ENCODE data around the gene OPCML. TPM values are rescaled to one million over a fixed set of nuclear protein-coding genes. Genes with fewer than 3 reads are reported as not detected.

OPCML gene
- total RNA-seq, 1 donor, result under 0.01 TPM

DNA sequence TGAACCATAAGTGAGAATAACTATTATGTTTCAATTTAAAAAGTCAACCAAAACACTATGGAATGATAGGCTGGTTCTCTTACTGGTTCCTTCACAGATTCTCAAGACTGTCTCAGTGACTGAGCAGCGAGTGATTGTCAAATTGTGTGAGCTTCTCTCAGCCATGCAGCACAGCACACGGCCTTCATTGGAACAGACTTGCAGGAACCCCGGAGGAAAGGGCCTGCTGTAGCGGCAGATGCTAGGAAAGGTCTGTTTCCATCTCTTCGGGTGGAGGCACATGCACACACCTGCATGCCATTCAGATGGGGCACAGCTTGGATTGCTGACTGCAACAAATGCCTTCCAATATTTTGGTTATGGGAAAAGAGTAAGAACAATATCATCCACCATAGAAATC is 741.8 kb downstream of the OPCML start:
- Histone ChIP-seq H3K4me3 (ENCODE audit: low read length) (no peak overlapping the region), H3K9me3 (ENCODE audit: low read depth, low read length) (no peaks in the 10 kb centered on the region), H3K27me3 (ENCODE audit: insufficient read depth, low read length) (no peaks in the 10 kb centered on the region), H3K4me1 (ENCODE audit: insufficient read depth, low read length) (no peaks in the 10 kb centered on the region)

GRCh38 chr11:132788816-132789325 is 743.4 kb downstream of the OPCML start:
- Histone ChIP-seq H3K9me3 (ENCODE audit: low read depth, low read length) (no peaks in the 10 kb centered on the region), H3K4me1 (ENCODE audit: insufficient read depth, low read length) (no peaks in the 10 kb centered on the region), H3K4me3 (ENCODE audit: low read length) (no peak overlapping the region), H3K27me3 (ENCODE audit: insufficient read depth, low read length) (no peaks in the 10 kb centered on the region)

GRCh38 chr11:132785878-132786277 is 746.4 kb downstream of the OPCML start:
- Histone ChIP-seq H3K4me1 (ENCODE audit: insufficient read depth, low read length) (no peaks in the 10 kb centered on the region), H3K9me3 (ENCODE audit: low read depth, low read length) (no peaks in the 10 kb centered on the region), H3K27me3 (ENCODE audit: insufficient read depth, low read length) (no peaks in the 10 kb centered on the region), H3K4me3 (ENCODE audit: low read length) (no peak overlapping the region)

- Histone ChIP-seq H3K4me1 (ENCODE audit: insufficient read depth, low read length) (no peaks in the 10 kb centered on the region), H3K4me3 (ENCODE audit: low read length) (no peak overlapping the region), H3K9me3 (ENCODE audit: low read depth, low read length) (no peaks in the 10 kb centered on the region), H3K27me3 (ENCODE audit: insufficient read depth, low read length) (no peaks in the 10 kb centered on the region)
Observed at GRCh38 chr11:132784441-132784840, 747.9 kb downstream of the OPCML start.

- Histone ChIP-seq H3K4me3 (ENCODE audit: low read length) (no peak overlapping the region), H3K4me1 (ENCODE audit: insufficient read depth, low read length) (no peaks in the 10 kb centered on the region), H3K27me3 (ENCODE audit: insufficient read depth, low read length) (no peaks in the 10 kb centered on the region), H3K9me3 (ENCODE audit: low read depth, low read length) (no peaks in the 10 kb centered on the region)
Observed at GRCh38 chr11:132782102-132782501, 750.2 kb downstream of the OPCML start.

- no peaks in the 10 kb centered on the region for H3K9me3 ChIP-seq (ENCODE audit: low read depth, low read length)
- no peaks in the 10 kb centered on the region for H3K4me1 ChIP-seq (ENCODE audit: insufficient read depth, low read length)
- no peaks in the 10 kb centered on the region for H3K27me3 ChIP-seq (ENCODE audit: insufficient read depth, low read length)
- H3K4me3 ChIP-seq (ENCODE audit: low read length), result no peak overlapping the region
Observed at GRCh38 chr11:132780046-132780445, 752.3 kb downstream of the OPCML start.

DNA sequence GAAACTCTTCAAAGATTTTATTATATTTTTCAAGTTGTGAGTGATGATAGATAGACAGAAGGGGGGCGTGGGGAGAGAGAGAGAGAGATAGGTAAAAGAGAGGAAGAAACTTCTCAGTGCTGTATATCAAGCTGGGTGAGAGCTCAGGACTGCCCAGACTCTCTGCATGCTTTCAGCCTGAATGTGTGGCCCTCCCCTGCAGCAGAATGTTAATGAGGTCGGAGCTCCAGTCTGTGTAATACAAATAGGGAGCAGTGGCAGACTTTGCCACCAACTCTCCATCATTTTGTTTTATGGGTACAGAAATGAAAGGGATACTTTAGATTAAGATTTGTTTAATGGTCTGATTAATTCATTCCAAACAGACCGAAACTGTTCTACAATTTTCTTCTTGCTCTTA is 752.8 kb downstream of the OPCML start:
- Histone ChIP-seq H3K4me1 (ENCODE audit: insufficient read depth, low read length) (no peaks in the 10 kb centered on the region), H3K9me3 (ENCODE audit: low read depth, low read length) (no peaks in the 10 kb centered on the region), H3K4me3 (ENCODE audit: low read length) (no peak overlapping the region), H3K27me3 (ENCODE audit: insufficient read depth, low read length) (no peaks in the 10 kb centered on the region)

DNA sequence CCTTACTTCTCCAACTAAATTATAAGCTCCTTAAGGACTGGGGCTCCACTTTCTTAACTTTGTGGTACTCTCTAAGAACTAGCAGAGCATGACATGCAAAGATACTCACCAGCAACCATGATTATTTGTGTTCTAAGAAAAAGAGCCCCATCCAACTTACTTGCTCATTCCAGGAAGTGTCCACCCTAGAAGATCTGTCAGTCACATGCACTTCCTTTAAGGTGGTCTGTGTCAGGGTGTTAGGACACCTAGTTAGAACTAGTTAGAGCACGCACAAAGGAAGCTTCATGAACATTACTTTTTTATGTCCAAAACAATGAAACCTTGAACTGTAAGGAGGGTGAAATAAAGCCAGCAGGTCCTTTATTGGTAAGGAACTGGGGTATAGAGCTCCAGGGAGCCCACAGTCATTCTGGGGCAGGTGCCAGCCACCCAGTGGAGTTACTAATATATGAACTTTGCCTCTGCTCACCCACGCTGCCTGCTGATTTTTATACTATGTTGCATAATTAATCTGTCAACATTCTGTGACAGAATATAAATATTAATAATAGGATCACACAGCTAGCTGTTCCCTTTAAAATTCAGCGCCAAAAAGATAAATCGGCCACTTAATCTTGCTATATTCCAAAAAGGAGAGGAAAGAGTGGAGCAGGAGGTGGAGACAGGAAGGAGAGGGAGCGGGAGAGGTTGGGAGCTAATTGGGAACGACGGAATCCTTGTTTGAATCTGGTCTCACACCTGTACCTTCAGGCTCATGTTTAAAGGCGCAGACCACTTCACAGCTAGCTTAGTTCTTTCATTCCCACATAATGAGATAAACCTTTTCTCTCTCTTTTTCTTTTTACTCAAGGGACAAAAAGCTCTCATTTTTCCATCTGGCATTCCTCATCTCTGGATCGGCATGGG is 755.0 kb downstream of the OPCML start:
- Histone ChIP-seq H3K4me1 (ENCODE audit: insufficient read depth, low read length) (no peaks in the 10 kb centered on the region), H3K9me3 (ENCODE audit: low read depth, low read length) (no peaks in the 10 kb centered on the region), H3K4me3 (ENCODE audit: low read length) (no peak overlapping the region), H3K27me3 (ENCODE audit: insufficient read depth, low read length) (no peaks in the 10 kb centered on the region)

GRCh38 chr11:132773751-132774150 is 758.5 kb downstream of the OPCML start:
- H3K4me3 ChIP-seq (ENCODE audit: low read length), result no peak overlapping the region

DNA sequence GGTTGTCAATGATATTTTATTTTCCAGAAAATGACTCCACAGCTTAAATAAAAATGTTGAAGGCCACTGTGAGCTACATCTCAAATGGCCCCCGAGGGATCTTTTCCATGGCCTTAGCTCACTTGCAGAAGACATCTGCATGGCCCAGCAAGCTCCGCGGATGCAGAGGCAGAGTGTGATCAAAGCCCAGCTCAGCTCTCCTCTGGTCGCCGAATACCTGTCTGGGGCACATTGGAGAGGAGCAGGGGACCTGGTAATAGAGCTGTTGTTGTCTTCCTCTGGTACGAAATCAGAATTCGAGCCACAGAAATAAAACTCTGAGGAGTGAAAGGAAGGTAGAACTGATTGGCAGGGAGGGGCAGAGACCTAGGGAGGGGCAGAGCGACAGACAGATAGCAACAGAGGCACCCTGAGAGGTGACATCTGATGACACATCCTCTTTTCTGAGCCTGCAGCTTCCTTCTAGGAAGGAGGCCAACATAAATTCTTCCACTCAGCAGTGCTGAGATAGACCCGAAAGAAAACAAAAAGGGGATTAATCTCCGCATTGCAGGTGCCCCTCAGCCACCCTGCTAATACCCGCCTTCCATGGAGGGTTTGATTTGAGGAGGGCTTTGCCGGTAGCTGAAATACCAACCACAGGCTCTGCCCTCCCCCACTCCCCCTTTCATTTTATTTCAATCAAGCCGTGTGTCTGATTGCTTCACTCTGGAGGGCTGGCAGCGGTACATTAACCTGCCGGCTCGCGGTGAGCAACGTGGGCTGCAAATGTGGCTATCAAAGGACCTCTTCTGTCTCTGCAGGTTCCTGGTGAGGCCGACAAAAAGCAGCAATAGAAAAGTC is 759.4 kb downstream of the OPCML start:
- Histone ChIP-seq H3K27me3 (ENCODE audit: insufficient read depth, low read length) (no peaks in the 10 kb centered on the region), H3K4me3 (ENCODE audit: low read length) (no peak overlapping the region), H3K4me1 (ENCODE audit: insufficient read depth, low read length) (no peaks in the 10 kb centered on the region), H3K9me3 (ENCODE audit: low read depth, low read length) (no peaks in the 10 kb centered on the region)

More at GRCh38 chr11:132773751-132774150, 758.5 kb downstream of the OPCML start:
- H3K27me3 ChIP-seq (ENCODE audit: insufficient read depth, low read length), result no peaks in the 10 kb centered on the region
- H3K9me3 ChIP-seq (ENCODE audit: low read depth, low read length), result no peaks in the 10 kb centered on the region
- no peaks in the 10 kb centered on the region for H3K4me1 ChIP-seq (ENCODE audit: insufficient read depth, low read length)

- Histone ChIP-seq H3K9me3 (ENCODE audit: low read depth, low read length) (no peaks in the 10 kb centered on the region), H3K4me1 (ENCODE audit: insufficient read depth, low read length) (no peaks in the 10 kb centered on the region), H3K4me3 (ENCODE audit: low read length) (no peak overlapping the region), H3K27me3 (ENCODE audit: insufficient read depth, low read length) (no peaks in the 10 kb centered on the region)
Observed at GRCh38 chr11:132771746-132772145, 760.6 kb downstream of the OPCML start.

DNA sequence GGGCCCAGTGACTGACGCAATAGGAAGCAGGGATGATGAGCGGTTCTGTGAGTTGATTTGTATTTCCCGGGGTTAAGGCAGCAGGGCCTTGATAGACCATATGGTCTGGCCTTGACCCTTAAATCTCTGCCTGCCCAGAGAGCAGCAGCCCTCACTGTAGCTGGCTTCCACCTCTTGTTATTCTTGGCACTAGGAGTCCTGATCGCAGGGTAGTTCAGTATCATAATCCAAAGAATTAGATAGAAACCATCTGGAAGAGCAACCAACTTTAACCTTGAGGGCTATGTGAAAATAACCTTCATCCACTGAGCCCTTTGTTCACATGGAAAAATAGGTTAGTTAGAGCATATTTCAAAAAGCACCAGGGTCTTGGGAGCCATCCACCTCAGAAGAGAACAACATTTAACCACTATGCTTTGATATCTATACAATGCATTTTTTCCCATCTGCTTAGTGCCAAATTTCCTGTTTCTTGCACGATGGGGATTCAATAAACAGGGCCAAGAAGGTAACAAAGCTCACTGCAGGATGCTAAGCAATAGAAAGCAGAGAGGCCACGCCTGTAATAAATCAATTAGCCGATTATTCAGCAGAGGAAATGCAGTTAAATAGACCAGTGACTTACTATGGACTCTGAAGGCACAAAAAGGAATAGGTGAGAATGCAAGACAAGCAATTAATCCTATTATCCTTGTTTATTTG is 761.3 kb downstream of the OPCML start:
- Histone ChIP-seq H3K9me3 (ENCODE audit: low read depth, low read length) (no peaks in the 10 kb centered on the region), H3K4me3 (ENCODE audit: low read length) (no peak overlapping the region), H3K27me3 (ENCODE audit: insufficient read depth, low read length) (no peaks in the 10 kb centered on the region), H3K4me1 (ENCODE audit: insufficient read depth, low read length) (no peaks in the 10 kb centered on the region)

DNA sequence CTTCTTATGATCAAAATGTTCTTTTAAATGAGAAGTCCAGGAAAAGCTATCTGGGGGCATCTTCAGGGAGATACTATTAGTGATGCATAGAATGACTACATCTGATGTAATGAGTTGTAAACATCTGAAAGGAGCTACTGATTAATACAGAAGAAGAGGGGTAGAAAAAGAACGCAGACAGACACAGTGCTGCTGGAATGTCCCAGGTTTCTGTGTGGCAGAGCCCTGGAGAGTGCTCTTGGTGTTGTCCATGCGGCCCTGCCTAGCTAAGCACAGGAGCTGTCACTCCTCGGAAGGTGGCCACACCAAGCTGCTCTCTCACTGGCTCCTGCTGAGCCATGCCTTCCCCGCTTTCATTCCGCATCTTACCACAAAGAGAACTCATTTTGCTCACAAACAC is 768.8 kb downstream of the OPCML start:
- Histone ChIP-seq H3K4me1 (ENCODE audit: insufficient read depth, low read length) (no peaks in the 10 kb centered on the region), H3K27me3 (ENCODE audit: insufficient read depth, low read length) (no peaks in the 10 kb centered on the region), H3K4me3 (ENCODE audit: low read length) (no peak overlapping the region), H3K9me3 (ENCODE audit: low read depth, low read length) (no peaks in the 10 kb centered on the region)

GRCh38 chr11:132755934-132756333 is 776.4 kb downstream of the OPCML start:
- no peak overlapping the region for H3K4me3 ChIP-seq (ENCODE audit: low read length)
- no peaks in the 10 kb centered on the region for H3K9me3 ChIP-seq (ENCODE audit: low read depth, low read length)
- H3K4me1 ChIP-seq (ENCODE audit: insufficient read depth, low read length), result no peaks in the 10 kb centered on the region
- no peaks in the 10 kb centered on the region for H3K27me3 ChIP-seq (ENCODE audit: insufficient read depth, low read length)
